ENCODE results near the gene SLC2A5.

Gene SLC2A5

GRCh38 chr1:9028921-9029705, 40.3 kb downstream of the SLC2A5 start:
- H3K27ac ChIP-seq (replicated peaks), result no peak overlapping the region
- no peak for TF ChIP-seq CTCF (IDR thresholded peaks at IDR 0.05; ENCODE audit: insufficient read depth, low read length)
- TF ChIP-seq POLR2AphosphoS5 (IDR thresholded peaks at IDR 0.05; ENCODE audit: low read depth), result no peak
- TF ChIP-seq SPI1 (IDR thresholded peaks at IDR 0.05; ENCODE audit: borderline replicate concordance, low read depth), result no peak
- no peak for TF ChIP-seq REST (IDR thresholded peaks at IDR 0.05; ENCODE audit: insufficient replicate concordance, low read depth)
- TF ChIP-seq GABPA (IDR thresholded peaks at IDR 0.05; ENCODE audit: low read depth), result no peak
- no peak for DNase-seq (ENCODE audit: low read depth in 1 of 2, low spot score in 1 of 2)
- no peaks in the 10 kb centered on the region for H3K27me3 ChIP-seq (ENCODE audit: insufficient read depth, poor library complexity, severe bottlenecking)
- H3K4me3 ChIP-seq (replicated peaks; ENCODE audit: insufficient read depth, low read length), result no peak overlapping the region

- H3K27me3 ChIP-seq (ENCODE audit: insufficient read depth, poor library complexity, severe bottlenecking), result no peaks in the 10 kb centered on the region
- DNase-seq (ENCODE audit: low read depth in 1 of 2, low spot score in 1 of 2), result no peak
- TF ChIP-seq SPI1 (IDR thresholded peaks at IDR 0.05; ENCODE audit: borderline replicate concordance, low read depth) (no peak), CTCF (IDR thresholded peaks at IDR 0.05; ENCODE audit: insufficient read depth, low read length) (no peak)
- H3K4me3 ChIP-seq (replicated peaks; ENCODE audit: insufficient read depth, low read length), result no peak overlapping the region
- no peak overlapping the region for H3K27ac ChIP-seq (replicated peaks)
Observed at GRCh38 chr1:9027307-9027706, 42.1 kb downstream of the SLC2A5 start.

- Histone ChIP-seq H3K27me3 (ENCODE audit: insufficient read depth, poor library complexity, severe bottlenecking) (no peaks in the 10 kb centered on the region), H3K4me3 (replicated peaks; ENCODE audit: insufficient read depth, low read length) (no peak overlapping the region), H3K27ac (replicated peaks) (no peak overlapping the region)
- TF ChIP-seq SPI1 (IDR thresholded peaks at IDR 0.05; ENCODE audit: borderline replicate concordance, low read depth), result no peak
- no peak for TF ChIP-seq REST (IDR thresholded peaks at IDR 0.05; ENCODE audit: insufficient replicate concordance, low read depth)
- no peak for TF ChIP-seq GABPA (IDR thresholded peaks at IDR 0.05; ENCODE audit: low read depth)
- no peak for TF ChIP-seq CTCF (IDR thresholded peaks at IDR 0.05; ENCODE audit: insufficient read depth, low read length)
- TF ChIP-seq POLR2AphosphoS5 (IDR thresholded peaks at IDR 0.05; ENCODE audit: low read depth), result no peak
- no peak for DNase-seq (ENCODE audit: low read depth in 1 of 2, low spot score in 1 of 2)
Observed at GRCh38 chr1:9025449-9025848, 44.0 kb downstream of the SLC2A5 start.

GRCh38 chr1:9024837-9025236, 44.6 kb downstream of the SLC2A5 start:
- no peak for DNase-seq (ENCODE audit: low read depth in 1 of 2, low spot score in 1 of 2)
- TF ChIP-seq REST (IDR thresholded peaks at IDR 0.05; ENCODE audit: insufficient replicate concordance, low read depth) (no peak), GABPA (IDR thresholded peaks at IDR 0.05; ENCODE audit: low read depth) (no peak), POLR2AphosphoS5 (IDR thresholded peaks at IDR 0.05; ENCODE audit: low read depth) (no peak), SPI1 (IDR thresholded peaks at IDR 0.05; ENCODE audit: borderline replicate concordance, low read depth) (no peak), CTCF (IDR thresholded peaks at IDR 0.05; ENCODE audit: insufficient read depth, low read length) (no peak)
- Histone ChIP-seq H3K27me3 (ENCODE audit: insufficient read depth, poor library complexity, severe bottlenecking) (no peaks in the 10 kb centered on the region), H3K27ac (replicated peaks) (no peak overlapping the region), H3K4me3 (replicated peaks; ENCODE audit: insufficient read depth, low read length) (no peak overlapping the region)

Measured in HL-60 (cell line).